Caco-2 (cell line): ENCODE results near the gene AOPEP. TPM values are rescaled to one million over a fixed set of nuclear protein-coding genes. Genes with fewer than 3 reads are reported as not detected.

ENCODE experiments used
- BruUV-seq: library from RNA; stranded (reverse); fragments of 400-500 nt; replicated peaks from 2 replicates; lab custom pipeline; 2021; lab: Mats Ljungman, UMichigan
- CTCF ChIA-PET: fragments of 300-600 bp; sonication (Branson Sonifier 250); formaldehyde crosslinking; loops from one replicate; lab custom pipeline; 2022; ENCODE audit warnings: antibody characterized with exemption; lab: Charles Lee
- POLR2A ChIA-PET: fragments of 300-600 bp; sonication (Branson Sonifier 250); formaldehyde crosslinking; loops from one replicate; lab custom pipeline; 2022; ENCODE audit warnings: antibody characterized with exemption; lab: Charles Lee
- DNase-seq, 2 experiments: peaks; one replicate each; pipeline versions ENCODE4 v3.0.0 to v3.0.0-alpha.2; 2020 to 2022
- H3K27me3 ChIP-seq: replicated peaks from 2 replicates; pipeline ENCODE4 v1.6.0; 2011; ENCODE audit warnings: low read length; ENCODE audit not compliant: control insufficient read depth, insufficient read depth
- H3K36me3 ChIP-seq: 2 replicates; pipeline ENCODE4 v1.5.1; 2011; ENCODE audit warnings: low read length; ENCODE audit not compliant: control insufficient read depth, insufficient read depth
- H3K4me1 ChIP-seq: fragments of 250-450 bp; sonication (Bioruptor Pico); 2 replicates; pipeline ENCODE4 v1.5.1; 2020; ENCODE audit warnings: mild to moderate bottlenecking
- H3K4me3 ChIP-seq: 2 replicates; pipeline ENCODE4 v1.5.1; 2011; ENCODE audit warnings: low read depth, mild to moderate bottlenecking, control low read depth, low read length
- H3K9me3 ChIP-seq: fragments of 250-450 bp; sonication (Bioruptor Pico); 2 replicates; pipeline ENCODE4 v1.5.1; 2020; ENCODE audit warnings: mild to moderate bottlenecking, moderate library complexity
- H3K27ac Mint-ChIP-seq: one replicate; pipeline ENCODE4 v1.8.0; 2022; ENCODE audit warnings: mixed read lengths; ENCODE audit not compliant: unreplicated experiment
- H3K27me3 Mint-ChIP-seq: one replicate; pipeline ENCODE4 v1.8.0; 2022; ENCODE audit warnings: mixed read lengths; ENCODE audit not compliant: insufficient read depth, unreplicated experiment
- H3K36me3 Mint-ChIP-seq: one replicate; pipeline ENCODE4 v1.8.0; 2022; ENCODE audit warnings: mild to moderate bottlenecking, mixed read lengths; ENCODE audit not compliant: insufficient read depth, unreplicated experiment
- H3K4me1 Mint-ChIP-seq: one replicate; pipeline ENCODE4 v1.8.0; 2022; ENCODE audit warnings: low read depth, mixed read lengths; ENCODE audit not compliant: unreplicated experiment
- H3K4me3 Mint-ChIP-seq: one replicate; pipeline ENCODE4 v1.8.0; 2022; ENCODE audit warnings: mild to moderate bottlenecking, moderate library complexity, mixed read lengths; ENCODE audit not compliant: unreplicated experiment
- H3K9me3 Mint-ChIP-seq: one replicate; pipeline ENCODE4 v1.8.0; 2022; ENCODE audit warnings: mixed read lengths; ENCODE audit not compliant: unreplicated experiment
- intact Hi-C: fragments of 100-400 bp; cut with micrococcal nuclease; formaldehyde crosslinking; loops from one replicate; pipeline ENCODE4 v1.10.0; 2022; ENCODE audit not compliant: unreplicated experiment
- total RNA-seq: library from RNA; stranded (reverse); gene quantifications from 2 replicates; pipeline ENCODE4 v1.2.3, GENCODE V29; 2022
- TF ChIP-seq, protein P1 (sequence below), 2 experiments: fragments of 200-600 bp in 1 of 2; IDR thresholded peaks; 1 replicate in 1 of 2; 2 replicates in 1 of 2; pipeline versions ENCODE4 v1.5.1 to v1.8.0; 2011 to 2022; ENCODE audit warnings: antibody characterized with exemption in 1 of 2, control low read depth in 1 of 2, inconsistent platforms in 1 of 2, low read depth in 1 of 2, low read length in 1 of 2, mild to moderate bottlenecking in 1 of 2, moderate library complexity in 1 of 2; ENCODE audit not compliant: insufficient read depth in 1 of 2, severe bottlenecking in 1 of 2, unreplicated experiment in 1 of 2

AOPEP gene
- total RNA-seq, 1 experiment from 2014 or later: 63.3 TPM

DNA sequence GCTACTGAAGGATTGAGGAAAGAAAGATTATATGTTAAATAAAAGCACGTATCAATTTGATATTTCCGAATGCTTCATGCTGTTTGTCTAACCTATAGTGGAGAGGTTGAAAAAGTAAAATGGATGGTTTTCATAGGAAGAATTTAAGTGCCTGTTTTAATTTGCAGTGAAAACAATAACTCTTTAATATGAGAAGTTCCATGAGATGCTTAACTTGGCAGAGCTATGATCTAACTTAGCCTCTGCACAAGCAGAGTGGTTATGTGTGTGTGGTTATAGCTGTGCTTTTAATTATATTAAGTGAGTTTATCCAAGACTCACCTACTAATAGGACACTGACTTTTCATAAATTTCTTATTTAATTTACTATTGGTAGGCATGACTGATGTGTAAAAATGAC, 57.4 kb downstream of the AOPEP start:
- no peaks in the 10 kb centered on the region; the same call in 1 of the 2 replicates for H3K27me3 ChIP-seq
- H3K27ac Mint-ChIP-seq: no peak overlapping the region
- no peaks in the 10 kb centered on the region for H3K9me3 ChIP-seq
- CTCF ChIA-PET: no interaction called here
- H3K36me3 Mint-ChIP-seq: no peaks in the 10 kb centered on the region
- no TSS peak for BruUV-seq
- TF ChIP-seq, protein P1, sequence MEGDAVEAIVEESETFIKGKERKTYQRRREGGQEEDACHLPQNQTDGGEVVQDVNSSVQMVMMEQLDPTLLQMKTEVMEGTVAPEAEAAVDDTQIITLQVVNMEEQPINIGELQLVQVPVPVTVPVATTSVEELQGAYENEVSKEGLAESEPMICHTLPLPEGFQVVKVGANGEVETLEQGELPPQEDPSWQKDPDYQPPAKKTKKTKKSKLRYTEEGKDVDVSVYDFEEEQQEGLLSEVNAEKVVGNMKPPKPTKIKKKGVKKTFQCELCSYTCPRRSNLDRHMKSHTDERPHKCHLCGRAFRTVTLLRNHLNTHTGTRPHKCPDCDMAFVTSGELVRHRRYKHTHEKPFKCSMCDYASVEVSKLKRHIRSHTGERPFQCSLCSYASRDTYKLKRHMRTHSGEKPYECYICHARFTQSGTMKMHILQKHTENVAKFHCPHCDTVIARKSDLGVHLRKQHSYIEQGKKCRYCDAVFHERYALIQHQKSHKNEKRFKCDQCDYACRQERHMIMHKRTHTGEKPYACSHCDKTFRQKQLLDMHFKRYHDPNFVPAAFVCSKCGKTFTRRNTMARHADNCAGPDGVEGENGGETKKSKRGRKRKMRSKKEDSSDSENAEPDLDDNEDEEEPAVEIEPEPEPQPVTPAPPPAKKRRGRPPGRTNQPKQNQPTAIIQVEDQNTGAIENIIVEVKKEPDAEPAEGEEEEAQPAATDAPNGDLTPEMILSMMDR (IDR thresholded peaks at IDR 0.05; ENCODE audit: insufficient read depth in 1 of 2, low read depth in 1 of 2, low read length in 1 of 2, severe bottlenecking in 1 of 2, unreplicated experiment in 1 of 2): no peak
- POLR2A ChIA-PET: no interaction called here
- no peaks in the 10 kb centered on the region for H3K9me3 Mint-ChIP-seq
- intact Hi-C loops: loop anchor here (1.0 to 10.0 kb wide), 11 partner anchors 35 to 343 kb away; no protein-coding TSS in a partner anchor
- H3K4me3 Mint-ChIP-seq: no peak overlapping the region
- no peak for DNase-seq
- H3K4me1 Mint-ChIP-seq: peaks cover 11% of the 10 kb centered on the region
- H3K4me1 ChIP-seq: peaks cover 8% of the 10 kb centered on the region; the same call in 1 of the 2 replicates
- H3K4me3 ChIP-seq: no peak overlapping the region
- H3K36me3 ChIP-seq: no peaks in the 10 kb centered on the region
- no peaks in the 10 kb centered on the region for H3K27me3 Mint-ChIP-seq

DNA sequence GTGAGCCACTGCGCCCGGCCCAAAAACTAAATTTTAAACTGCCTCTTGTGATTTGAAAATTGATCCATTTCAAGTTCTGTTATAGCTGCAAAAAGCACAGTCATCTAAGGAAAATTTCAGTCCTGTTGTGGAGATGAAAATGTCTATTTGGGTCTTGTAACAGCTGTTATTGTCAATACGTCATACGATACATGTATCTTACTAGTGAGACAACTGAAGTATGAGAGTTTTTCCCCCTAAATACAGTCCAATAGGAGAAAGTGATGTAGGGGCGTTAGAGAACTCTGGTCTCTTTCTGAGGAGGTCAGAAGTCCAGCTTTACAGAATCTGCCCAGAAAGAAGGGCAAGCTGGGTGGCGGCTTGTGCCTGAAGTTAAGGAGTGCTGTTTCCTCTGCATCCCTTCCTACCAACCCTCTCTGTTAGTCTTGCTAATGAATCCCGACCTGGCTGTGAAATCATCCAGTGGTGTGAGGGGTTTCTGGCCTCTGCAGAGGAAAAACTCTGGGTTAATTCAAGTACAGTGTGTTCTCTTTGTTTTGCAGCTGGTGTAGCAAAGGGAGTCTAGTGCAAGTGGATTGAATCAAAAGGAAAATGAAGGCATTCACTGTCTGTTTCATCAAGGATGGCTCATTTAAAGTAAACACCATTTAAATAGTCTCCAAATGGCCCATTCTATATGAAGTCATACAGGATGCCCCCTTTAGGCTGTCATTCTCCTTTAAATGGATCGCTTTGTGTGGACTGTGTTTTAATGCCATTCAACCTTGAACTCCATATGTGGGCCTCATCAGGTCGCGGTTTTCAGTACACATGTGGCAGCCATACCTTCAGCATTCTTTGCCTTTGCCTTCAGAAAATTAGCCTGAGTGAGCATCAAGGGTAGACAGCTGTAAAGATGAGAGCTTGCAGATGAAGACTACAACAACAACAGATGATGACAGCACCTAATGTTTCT, 59.0 kb downstream of the AOPEP start:
- POLR2A ChIA-PET: no interaction called here
- DNase-seq: no peak
- Mint-ChIP-seq H3K4me3 (no peak overlapping the region), H3K27ac (no peak overlapping the region), H3K36me3 (peaks cover under 1% of the 10 kb centered on the region), H3K9me3 (no peaks in the 10 kb centered on the region), H3K4me1 (no peaks in the 10 kb centered on the region), H3K27me3 (no peaks in the 10 kb centered on the region)
- H3K4me1 ChIP-seq: peaks cover 8% of the 10 kb centered on the region; the same call in 1 of the 2 replicates
- TF ChIP-seq, protein P1 (IDR thresholded peaks at IDR 0.05; ENCODE audit: insufficient read depth in 1 of 2, low read depth in 1 of 2, low read length in 1 of 2, severe bottlenecking in 1 of 2, unreplicated experiment in 1 of 2): no peak
- no peak overlapping the region for H3K4me3 ChIP-seq
- no peaks in the 10 kb centered on the region; the same call in 1 of the 2 replicates for H3K27me3 ChIP-seq
- BruUV-seq: no TSS peak
- intact Hi-C loops: loop anchor here (2.0 to 10.0 kb wide), 3 partner anchors 41 to 289 kb away; no protein-coding TSS in a partner anchor
- no peaks in the 10 kb centered on the region for H3K36me3 ChIP-seq
- CTCF ChIA-PET: interaction anchor here (0.7 kb wide), 1 partner anchor 104 kb away, joined by 3 read pairs; no protein-coding TSS in a partner anchor
- no peaks in the 10 kb centered on the region for H3K9me3 ChIP-seq

DNA sequence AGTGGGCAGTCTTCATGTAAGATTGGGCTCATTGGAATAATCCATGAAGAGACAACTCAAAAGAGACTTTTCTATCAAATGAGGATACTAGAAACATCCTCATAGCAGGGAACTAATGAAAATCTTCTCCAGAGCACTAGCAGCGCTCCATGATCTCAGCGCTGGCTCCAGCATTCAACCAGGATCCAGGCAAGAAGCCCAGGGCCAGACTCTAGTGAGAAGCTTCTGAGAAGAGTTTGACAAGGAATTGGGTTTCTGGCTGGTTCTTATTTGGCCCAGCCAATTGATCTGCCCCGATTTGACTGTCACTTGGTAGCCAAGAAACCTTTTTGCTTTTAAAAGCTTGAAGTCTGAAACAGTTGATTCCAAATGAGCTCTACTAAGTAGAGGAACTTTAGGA, 60.1 kb downstream of the AOPEP start:
- DNase-seq: no peak
- H3K36me3 ChIP-seq: no peaks in the 10 kb centered on the region
- H3K27me3 Mint-ChIP-seq: no peaks in the 10 kb centered on the region
- peaks cover 9% of the 10 kb centered on the region for H3K36me3 Mint-ChIP-seq
- TF ChIP-seq, protein P1 (IDR thresholded peaks at IDR 0.05; ENCODE audit: insufficient read depth in 1 of 2, low read depth in 1 of 2, low read length in 1 of 2, severe bottlenecking in 1 of 2, unreplicated experiment in 1 of 2): no peak
- BruUV-seq: no TSS peak
- no peaks in the 10 kb centered on the region; the same call in 1 of the 2 replicates for H3K27me3 ChIP-seq
- H3K9me3 Mint-ChIP-seq: no peaks in the 10 kb centered on the region
- intact Hi-C loops: loop anchor here (10.0 kb wide), 2 partner anchors 128 to 288 kb away; no protein-coding TSS in a partner anchor
- H3K4me3 ChIP-seq: no peak overlapping the region
- peaks cover 8% of the 10 kb centered on the region; the same call in 1 of the 2 replicates for H3K4me1 ChIP-seq
- ChIA-PET CTCF (no interaction called here), POLR2A (interaction anchor here (0.6 kb wide), 1 partner anchor 72 kb away, joined by 7 read pairs; no protein-coding TSS in a partner anchor)
- H3K4me1 Mint-ChIP-seq: no peaks in the 10 kb centered on the region
- H3K27ac Mint-ChIP-seq: no peak overlapping the region
- no peak overlapping the region for H3K4me3 Mint-ChIP-seq
- no peaks in the 10 kb centered on the region for H3K9me3 ChIP-seq
